Stomach (tissue), 4 donors: ENCODE results near the gene BBS10.

Experiments
- CTCF ChIP-seq, 7 experiments: fragments of 450-650 bp in 4 of 7; fragments of 200-600 bp in 3 of 7; sonication (generic) in 3 of 7; IDR thresholded peaks; one replicate each; pipeline ENCODE4 v1.5.1; 2016 to 2019; ENCODE audit warnings: antibody characterized with exemption in 7 of 7, control low read depth in 2 of 7, mild to moderate bottlenecking in 1 of 7
- EP300 ChIP-seq: sonication (generic); formaldehyde crosslinking; IDR thresholded peaks from one replicate; pipeline ENCODE4 v1.6.1; 2017; ENCODE audit warnings: antibody characterized with exemption
- POLR2A ChIP-seq, 4 donors: fragments of 450-650 bp; IDR thresholded peaks; one replicate each; pipeline ENCODE4 v1.6.1; 2016; ENCODE audit warnings: antibody characterized with exemption in 4 of 4, control low read depth in 2 of 4, mild to moderate bottlenecking in 1 of 4, moderate library complexity in 1 of 4
- POLR2AphosphoS5 ChIP-seq, 3 donors: sonication (generic); formaldehyde crosslinking; IDR thresholded peaks; one replicate each; pipeline ENCODE4 v1.6.1; 2016; ENCODE audit warnings: antibody characterized with exemption in 3 of 3

- TF ChIP-seq POLR2AphosphoS5 (IDR thresholded peaks at IDR 0.05) (no peak), CTCF (IDR thresholded peaks at IDR 0.05) (no peak), EP300 (no peak), POLR2A (IDR thresholded peaks at IDR 0.05) (no peak)
Measured at GRCh38 chr12:76341436-76342030, 6.7 kb downstream of the BBS10 start.
